ENCODE results near the gene SURF2.
"Not testable (repeated sequence)": the region's sequence is repeated elsewhere in the genome, so short reads cannot be mapped to it uniquely, and the experiment has no call there.

- TF ChIP-seq, protein P1, sequence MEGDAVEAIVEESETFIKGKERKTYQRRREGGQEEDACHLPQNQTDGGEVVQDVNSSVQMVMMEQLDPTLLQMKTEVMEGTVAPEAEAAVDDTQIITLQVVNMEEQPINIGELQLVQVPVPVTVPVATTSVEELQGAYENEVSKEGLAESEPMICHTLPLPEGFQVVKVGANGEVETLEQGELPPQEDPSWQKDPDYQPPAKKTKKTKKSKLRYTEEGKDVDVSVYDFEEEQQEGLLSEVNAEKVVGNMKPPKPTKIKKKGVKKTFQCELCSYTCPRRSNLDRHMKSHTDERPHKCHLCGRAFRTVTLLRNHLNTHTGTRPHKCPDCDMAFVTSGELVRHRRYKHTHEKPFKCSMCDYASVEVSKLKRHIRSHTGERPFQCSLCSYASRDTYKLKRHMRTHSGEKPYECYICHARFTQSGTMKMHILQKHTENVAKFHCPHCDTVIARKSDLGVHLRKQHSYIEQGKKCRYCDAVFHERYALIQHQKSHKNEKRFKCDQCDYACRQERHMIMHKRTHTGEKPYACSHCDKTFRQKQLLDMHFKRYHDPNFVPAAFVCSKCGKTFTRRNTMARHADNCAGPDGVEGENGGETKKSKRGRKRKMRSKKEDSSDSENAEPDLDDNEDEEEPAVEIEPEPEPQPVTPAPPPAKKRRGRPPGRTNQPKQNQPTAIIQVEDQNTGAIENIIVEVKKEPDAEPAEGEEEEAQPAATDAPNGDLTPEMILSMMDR (IDR thresholded peaks at IDR 0.05): not testable (repeated sequence)
- not testable (repeated sequence) for TF ChIP-seq YY1 (IDR thresholded peaks at IDR 0.05; ENCODE audit: low read depth)
These were observed 29.3 kb upstream of the SURF2 start for GRCh38 chr9:133327021-133327420.
